ENCODE measurements around the gene IBA57.
A peak's percentile ranks its signal among the peaks of the same experiment; 100 is the strongest.

Gene IBA57

DNA sequence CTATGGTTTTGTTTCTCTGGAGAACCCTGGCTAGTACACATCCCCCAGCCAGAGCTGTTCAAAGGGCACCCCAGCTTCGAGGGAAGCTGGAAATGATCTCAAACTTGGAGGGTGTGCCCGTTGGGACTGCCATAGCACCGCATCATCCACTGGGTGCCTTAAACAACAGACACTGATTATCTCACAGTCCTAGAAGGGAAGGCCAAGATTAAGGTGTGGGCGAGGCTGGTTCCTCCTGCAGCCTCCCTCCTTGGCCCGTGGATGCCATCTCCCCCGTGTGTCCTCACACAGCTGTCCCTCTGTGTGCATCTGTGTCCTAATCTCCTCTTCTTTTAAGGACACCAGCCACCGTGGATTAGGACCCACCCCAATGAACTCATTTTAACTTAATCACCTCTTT, 4.2 kb upstream of the IBA57 start:
- no peak for TF ChIP-seq POU2F2 (IDR thresholded peaks at IDR 0.05; ENCODE audit: low read depth, low read length)
- TF ChIP-seq POLR2AphosphoS5 (IDR thresholded peaks at IDR 0.05; ENCODE audit: low read depth, low read length), result no peak
- TF ChIP-seq PAX5 (IDR thresholded peaks at IDR 0.05; ENCODE audit: insufficient read depth, low read length, severe bottlenecking), result no peak
- no peak for TF ChIP-seq SPI1 (IDR thresholded peaks at IDR 0.05; ENCODE audit: low read depth, low read length)
- no peak for TF ChIP-seq TAF1 (IDR thresholded peaks at IDR 0.05; ENCODE audit: low read depth, low read length)
- TF ChIP-seq POLR2A (IDR thresholded peaks at IDR 0.05; ENCODE audit: low read depth, low read length), result no peak
- no peak for DNase-seq (ENCODE audit: insufficient read length, low spot score)
- FAIRE-seq, result no peak

DNA sequence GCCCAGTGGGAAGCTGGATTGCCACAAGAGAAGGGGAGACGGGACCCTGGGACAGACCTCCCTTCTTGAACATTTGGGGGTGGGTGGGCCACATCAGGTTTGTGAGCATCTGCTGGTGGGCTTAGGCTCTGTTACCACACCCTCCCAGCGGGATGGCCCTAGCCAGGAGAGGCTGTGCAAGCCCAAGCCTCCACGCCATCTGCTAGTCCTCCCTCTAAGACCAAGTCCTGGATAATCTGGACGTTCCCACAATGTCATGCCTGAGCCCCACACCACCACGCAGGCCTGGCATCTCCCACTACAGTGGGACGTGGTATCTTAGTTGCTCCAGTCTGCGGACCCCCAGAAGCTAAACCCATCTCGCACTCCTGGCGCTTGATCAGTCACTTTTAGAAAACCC, 3.7 kb upstream of the IBA57 start:
- no peak for FAIRE-seq
- no peak for DNase-seq (ENCODE audit: insufficient read length, low spot score)
- no peak for TF ChIP-seq POU2F2 (IDR thresholded peaks at IDR 0.05; ENCODE audit: low read depth, low read length)
- no peak for TF ChIP-seq SPI1 (IDR thresholded peaks at IDR 0.05; ENCODE audit: low read depth, low read length)
- TF ChIP-seq PAX5 (IDR thresholded peaks at IDR 0.05; ENCODE audit: insufficient read depth, low read length, severe bottlenecking), result no peak
- TF ChIP-seq TAF1 (IDR thresholded peaks at IDR 0.05; ENCODE audit: low read depth, low read length), result no peak
- TF ChIP-seq POLR2A (IDR thresholded peaks at IDR 0.05; ENCODE audit: low read depth, low read length), result no peak
- TF ChIP-seq POLR2AphosphoS5 (IDR thresholded peaks at IDR 0.05; ENCODE audit: low read depth, low read length), result no peak

DNA sequence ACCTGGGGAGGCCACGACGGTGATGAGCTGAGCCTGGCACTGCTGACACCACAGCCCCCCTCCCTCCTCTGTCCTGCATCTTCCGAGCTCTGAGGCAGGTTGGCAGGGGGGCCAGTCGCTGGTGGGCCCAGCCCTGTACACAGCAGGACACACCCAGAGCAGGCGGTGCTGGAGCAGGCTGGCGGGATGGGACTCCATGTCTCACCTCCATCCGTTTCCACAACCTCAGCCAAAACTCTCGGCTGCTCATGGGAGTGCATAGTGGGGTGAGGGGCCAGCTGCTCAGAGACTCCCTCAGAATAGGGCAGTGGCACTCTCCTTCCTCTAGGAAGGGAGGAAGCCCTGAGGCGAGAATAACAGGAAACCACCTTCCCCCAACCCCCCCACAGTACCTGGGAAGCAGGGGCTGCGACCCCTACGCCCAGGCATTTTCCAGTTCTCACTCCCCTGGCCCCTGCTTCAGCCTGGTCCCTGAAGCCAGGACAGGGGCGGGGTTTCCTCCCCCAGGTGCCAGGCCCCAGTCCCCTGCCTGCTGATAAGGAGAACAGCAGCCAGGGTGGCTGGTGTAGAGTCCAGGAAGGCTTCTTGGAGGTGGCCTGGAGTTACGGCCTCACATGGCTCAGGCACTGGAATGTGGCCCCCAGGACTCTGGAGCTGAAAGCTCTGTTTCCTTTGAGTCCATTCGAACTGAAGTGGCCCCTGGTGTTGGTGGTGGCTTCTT, 3.2 kb upstream of the IBA57 start:
- TF ChIP-seq POU2F2 (IDR thresholded peaks at IDR 0.05; ENCODE audit: low read depth, low read length), result no peak
- TF ChIP-seq SPI1 (IDR thresholded peaks at IDR 0.05; ENCODE audit: low read depth, low read length), result no peak
- TF ChIP-seq POLR2AphosphoS5 (IDR thresholded peaks at IDR 0.05; ENCODE audit: low read depth, low read length), result no peak
- TF ChIP-seq TAF1 (IDR thresholded peaks at IDR 0.05; ENCODE audit: low read depth, low read length), result no peak
- no peak for TF ChIP-seq POLR2A (IDR thresholded peaks at IDR 0.05; ENCODE audit: low read depth, low read length)
- no peak for DNase-seq (ENCODE audit: insufficient read length, low spot score)
- no peak for FAIRE-seq

DNA sequence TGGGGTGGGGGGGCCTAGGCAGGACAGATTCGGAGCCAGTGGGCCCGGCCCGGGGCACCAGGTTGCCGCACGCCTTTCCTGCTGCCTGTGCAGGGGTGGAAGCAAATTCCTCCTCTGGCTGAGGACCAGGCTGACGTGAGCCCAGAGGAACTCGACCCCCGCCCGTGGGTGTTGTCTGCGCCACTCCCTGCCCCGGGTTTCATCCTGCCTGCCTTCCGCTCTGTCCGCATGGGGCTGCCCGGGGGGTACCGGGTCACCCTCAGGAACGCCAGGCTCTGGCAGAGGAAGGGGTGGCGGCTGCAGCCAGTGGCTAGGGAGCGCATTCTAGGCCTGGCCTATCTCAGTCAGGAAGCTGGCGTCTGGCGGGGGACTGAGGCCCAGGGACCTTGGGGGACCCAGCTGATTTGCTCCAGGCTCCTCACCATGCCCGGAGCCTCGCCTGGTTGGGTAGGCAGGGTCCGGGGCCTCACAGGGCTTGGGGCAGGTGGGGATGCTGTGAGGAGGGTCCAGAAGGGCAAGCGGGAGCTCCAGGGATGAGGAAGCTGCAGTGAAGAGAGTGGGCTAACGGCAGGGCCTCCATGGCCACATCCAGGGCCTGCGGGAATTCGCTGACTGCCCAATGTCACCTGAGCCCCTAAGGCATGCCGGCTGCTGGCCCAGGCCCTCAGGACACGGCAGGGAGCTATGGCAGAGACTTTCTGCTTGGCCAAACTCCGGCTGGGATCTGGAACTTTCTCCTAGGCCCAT, 2.4 kb upstream of the IBA57 start:
- TF ChIP-seq SPI1 (IDR thresholded peaks at IDR 0.05; ENCODE audit: low read depth, low read length) (no peak), TAF1 (IDR thresholded peaks at IDR 0.05; ENCODE audit: low read depth, low read length) (no peak), POLR2AphosphoS5 (IDR thresholded peaks at IDR 0.05; ENCODE audit: low read depth, low read length) (no peak), POLR2A (IDR thresholded peaks at IDR 0.05; ENCODE audit: low read depth, low read length) (no peak), POU2F2 (IDR thresholded peaks at IDR 0.05; ENCODE audit: low read depth, low read length) (no peak), PAX5 (IDR thresholded peaks at IDR 0.05; ENCODE audit: insufficient read depth, low read length, severe bottlenecking) (no peak)
- DNase-seq (ENCODE audit: insufficient read length, low spot score) (no peak), FAIRE-seq (no peak)

DNA sequence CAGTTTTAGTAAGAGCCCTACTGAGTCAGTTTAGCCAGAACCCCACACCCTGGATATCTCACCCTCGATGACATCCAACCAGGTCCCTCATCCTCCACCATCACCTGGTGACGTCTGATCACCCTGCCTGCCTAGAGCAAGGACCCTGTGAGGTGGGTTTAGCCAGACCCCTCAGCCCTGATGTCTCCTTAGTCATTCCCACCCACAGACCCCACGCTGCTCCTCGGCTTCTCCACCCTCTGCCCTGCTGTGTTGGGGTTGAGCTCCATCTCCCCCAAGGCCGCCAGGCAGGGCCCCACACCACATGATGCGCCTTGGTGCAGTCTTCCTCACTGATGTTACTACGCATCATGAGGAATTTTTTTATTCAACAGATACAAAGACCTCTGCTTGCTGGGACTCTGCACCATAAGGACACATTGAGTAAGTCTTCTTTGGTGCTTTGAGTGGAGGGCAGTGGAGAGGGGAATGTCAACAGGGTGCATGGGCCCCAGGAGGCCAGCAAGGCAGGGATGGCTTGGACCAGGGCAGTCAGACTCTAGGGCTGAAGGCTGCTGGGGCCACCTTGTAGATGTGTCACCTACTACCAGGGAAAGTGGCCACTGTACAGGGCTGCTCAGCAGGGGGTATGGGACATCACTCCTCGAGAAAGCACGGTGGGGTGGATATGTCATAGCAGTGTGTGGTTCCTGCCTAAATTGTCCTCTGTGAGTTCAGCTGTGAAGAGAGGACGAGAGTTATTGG, 1.7 kb upstream of the IBA57 start:
- no peak for TF ChIP-seq PAX5 (IDR thresholded peaks at IDR 0.05; ENCODE audit: insufficient read depth, low read length, severe bottlenecking)
- TF ChIP-seq TAF1 (IDR thresholded peaks at IDR 0.05; ENCODE audit: low read depth, low read length), result no peak
- no peak for TF ChIP-seq POLR2A (IDR thresholded peaks at IDR 0.05; ENCODE audit: low read depth, low read length)
- TF ChIP-seq SPI1 (IDR thresholded peaks at IDR 0.05; ENCODE audit: low read depth, low read length), result no peak
- TF ChIP-seq POU2F2 (IDR thresholded peaks at IDR 0.05; ENCODE audit: low read depth, low read length), result no peak
- TF ChIP-seq POLR2AphosphoS5 (IDR thresholded peaks at IDR 0.05; ENCODE audit: low read depth, low read length), result no peak
- FAIRE-seq, result no peak
- no peak for DNase-seq (ENCODE audit: insufficient read length, low spot score)

DNA sequence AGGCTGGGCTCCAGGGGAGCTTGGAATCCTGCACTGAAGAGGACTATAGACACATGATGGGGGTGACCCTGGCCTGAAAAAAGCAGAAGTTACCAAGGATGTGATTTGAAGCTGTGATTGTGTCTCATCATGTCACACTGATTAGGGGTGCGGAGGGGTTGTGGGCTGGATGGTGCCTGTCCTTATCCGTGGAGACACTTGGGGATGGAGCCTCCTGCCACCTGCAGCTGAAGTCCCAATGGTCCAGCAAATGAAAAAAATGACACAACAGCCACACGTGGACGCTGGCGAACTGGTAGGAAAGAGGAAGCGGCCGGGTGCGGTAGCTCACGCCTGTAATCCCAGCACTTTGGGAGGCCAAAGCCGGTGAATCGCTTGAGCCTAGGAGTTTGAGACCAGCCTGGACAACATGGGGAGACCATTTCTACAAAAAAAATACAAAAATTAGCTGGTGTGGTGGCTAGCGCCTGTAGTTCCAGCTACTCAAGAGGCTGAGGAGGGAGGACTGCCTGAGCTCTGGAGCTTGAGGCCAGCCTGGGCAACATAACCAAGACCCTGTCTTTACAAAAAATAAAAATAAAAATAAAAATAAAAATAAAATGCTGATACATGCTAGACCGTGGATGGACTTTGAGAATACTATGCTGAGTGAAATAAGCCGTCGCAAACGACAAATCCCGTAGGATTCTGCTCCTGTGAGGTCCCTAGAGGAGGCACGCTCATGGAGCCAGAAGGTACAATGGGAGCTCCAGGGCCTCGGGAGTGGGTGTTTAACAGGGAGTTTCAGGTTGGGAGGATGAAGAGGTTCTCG, 838 bp upstream of the IBA57 start:
- TF ChIP-seq POU2F2 (IDR thresholded peaks at IDR 0.05; ENCODE audit: low read depth, low read length), result no peak
- 0 out of 2 replicates have a peak, but pooled peaks have one; percentile 13 for TF ChIP-seq SPI1 (IDR thresholded peaks at IDR 0.05; ENCODE audit: low read depth, low read length)
- DNase-seq (ENCODE audit: insufficient read length, low spot score), result no peak
- no peak for FAIRE-seq

DNA sequence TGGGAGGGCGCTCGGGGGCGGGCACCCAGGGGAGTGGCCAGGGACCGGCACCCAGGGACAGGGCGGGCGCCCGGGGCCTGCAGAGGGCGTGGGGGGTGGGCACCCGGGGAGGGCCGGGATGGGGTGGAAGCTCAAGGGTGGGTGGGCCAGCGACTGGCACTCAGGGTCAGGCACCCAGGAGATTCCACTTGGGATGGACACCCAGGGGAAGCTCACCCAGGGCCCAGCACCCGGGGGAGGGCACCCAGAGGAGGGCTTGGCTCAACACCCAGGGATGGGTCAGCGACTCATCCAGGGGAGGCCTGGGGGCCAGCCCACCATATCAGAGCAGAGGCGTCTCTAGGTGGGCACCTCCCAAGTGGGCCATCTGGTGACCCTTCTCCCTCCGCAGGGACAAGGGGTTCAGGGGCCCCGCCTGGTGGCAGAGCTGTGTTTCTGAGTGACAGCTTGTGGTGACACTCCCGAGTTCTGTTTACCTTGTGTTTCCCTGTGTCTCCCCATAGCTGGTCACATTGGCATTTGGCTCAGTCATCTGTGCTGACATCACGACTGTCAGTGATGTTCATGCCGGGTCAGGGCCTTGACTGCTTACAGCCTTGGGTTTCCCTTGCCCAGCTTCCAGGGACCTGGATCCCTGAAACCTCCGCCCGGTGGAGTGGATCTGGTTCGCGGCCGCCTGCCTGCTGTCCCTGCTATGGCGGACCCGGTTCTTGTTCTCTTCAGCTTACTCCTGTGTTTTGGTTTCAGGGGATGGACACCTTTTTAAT, 749 bp downstream of the IBA57 start:
- no peak for TF ChIP-seq PAX5 (IDR thresholded peaks at IDR 0.05; ENCODE audit: insufficient read depth, low read length, severe bottlenecking)
- TF ChIP-seq POLR2AphosphoS5 (IDR thresholded peaks at IDR 0.05; ENCODE audit: low read depth, low read length), result no peak
- DNase-seq (ENCODE audit: insufficient read length, low spot score) (no peak), FAIRE-seq (no peak)

DNA sequence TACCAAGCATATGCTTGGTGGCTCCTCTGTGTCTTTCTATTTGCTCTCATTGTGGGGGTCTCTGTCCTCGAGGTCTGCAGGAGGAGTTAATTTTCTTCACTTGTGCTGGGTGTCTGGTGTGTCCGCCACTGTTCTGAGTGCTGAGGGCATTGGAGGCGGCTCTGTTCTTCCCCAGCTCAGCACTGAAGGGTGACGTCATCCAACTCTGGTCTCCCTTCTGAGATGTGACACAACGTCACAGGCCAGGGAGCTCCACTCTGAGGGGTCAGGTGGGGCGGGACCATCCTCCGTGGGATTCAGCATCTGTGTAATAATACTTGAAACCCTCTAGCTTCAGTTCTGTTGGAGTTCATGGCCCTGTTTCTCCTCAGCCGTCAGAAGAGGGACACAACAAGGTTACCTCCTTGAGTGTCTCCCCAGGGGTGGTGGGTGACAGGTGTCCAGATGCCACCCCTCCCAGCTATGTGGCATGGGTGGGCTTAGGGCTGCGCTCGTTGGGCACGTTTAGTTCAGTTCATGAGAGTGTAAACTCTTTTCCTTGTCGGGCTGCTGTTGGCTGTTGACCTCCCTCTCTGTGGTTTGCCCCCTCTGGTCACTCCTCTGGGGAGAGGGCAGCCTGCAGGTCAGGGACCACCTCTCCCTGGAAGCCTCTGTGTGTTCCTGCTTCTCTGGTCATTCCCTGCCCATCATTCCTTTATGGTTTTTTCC, 3.1 kb downstream of the IBA57 start:
- TF ChIP-seq POLR2A (IDR thresholded peaks at IDR 0.05; ENCODE audit: low read depth, low read length) (no peak), POU2F2 (IDR thresholded peaks at IDR 0.05; ENCODE audit: low read depth, low read length) (no peak), POLR2AphosphoS5 (IDR thresholded peaks at IDR 0.05; ENCODE audit: low read depth, low read length) (no peak), PAX5 (IDR thresholded peaks at IDR 0.05; ENCODE audit: insufficient read depth, low read length, severe bottlenecking) (no peak), SPI1 (IDR thresholded peaks at IDR 0.05; ENCODE audit: low read depth, low read length) (no peak), TAF1 (IDR thresholded peaks at IDR 0.05; ENCODE audit: low read depth, low read length) (no peak)
- no peak for FAIRE-seq
- DNase-seq (ENCODE audit: insufficient read length, low spot score), result no peak

Data from GM12891 (cell line).